Spleen (tissue), 13 donors: ENCODE data around the gene ATP1A4. TPM values are rescaled to one million over a fixed set of nuclear protein-coding genes. Genes with fewer than 3 reads are reported as not detected.

Experiments used
- DNase-seq: peaks from one replicate; pipeline ENCODE4 v3.0.0-alpha.2; 2020
- H3K27ac ChIP-seq, 8 donors: fragments of 200-600 bp; sonication (generic) in 7 of 8; 1 replicate in 4 of 8; 2 replicates in 4 of 8; pipeline versions ENCODE4 v1.5.0 to v1.8.0; 2016 to 2021; ENCODE audit warnings: inconsistent platforms in 4 of 8, mild to moderate bottlenecking in 4 of 8, moderate library complexity in 1 of 8
- H3K27me3 ChIP-seq, 7 donors: fragments of 200-600 bp; sonication (generic) in 6 of 7; replicated peaks in 1 of 7; 1 replicate in 4 of 7; 2 replicates in 3 of 7; pipeline versions ENCODE4 v1.5.0 to v1.8.0; 2016 to 2021; ENCODE audit warnings: inconsistent platforms in 3 of 7, mild to moderate bottlenecking in 1 of 7
- H3K36me3 ChIP-seq, 6 donors: fragments of 200-600 bp; sonication (generic) in 5 of 6; 1 replicate in 4 of 6; 2 replicates in 2 of 6; pipeline versions ENCODE4 v1.5.0 to v1.8.0; 2016 to 2021; ENCODE audit warnings: inconsistent platforms in 2 of 6
- H3K4me1 ChIP-seq, 6 donors: fragments of 200-600 bp; sonication (generic) in 5 of 6; 1 replicate in 3 of 6; 2 replicates in 3 of 6; pipeline versions ENCODE4 v1.5.0 to v1.8.0; 2016 to 2021; ENCODE audit warnings: inconsistent platforms in 3 of 6
- H3K4me3 ChIP-seq, 8 donors: fragments of 200-600 bp; sonication (generic) in 7 of 8; 1 replicate in 4 of 8; 2 replicates in 4 of 8; pipeline versions ENCODE4 v1.5.0 to v1.8.0; 2016 to 2021; ENCODE audit warnings: inconsistent platforms in 4 of 8, mild to moderate bottlenecking in 4 of 8, moderate library complexity in 2 of 8
- H3K9me3 ChIP-seq, 8 donors: fragments of 200-600 bp; sonication (generic) in 7 of 8; 1 replicate in 4 of 8; 2 replicates in 4 of 8; pipeline versions ENCODE4 v1.5.0 to v1.8.0; 2016 to 2021; ENCODE audit warnings: inconsistent platforms in 4 of 8
- CTCF ChIP-seq, 11 experiments: fragments of 200-600 bp in 7 of 11; fragments of 450-650 bp in 4 of 11; sonication (generic) in 4 of 11; IDR thresholded peaks in 8 of 11; conservative IDR thresholded peaks in 3 of 11; 1 replicate in 7 of 11; 2 replicates in 4 of 11; pipeline versions ENCODE4 v1.4.0 to v1.8.0; 2016 to 2021; ENCODE audit warnings: antibody characterized with exemption in 11 of 11, inconsistent platforms in 4 of 11, mild to moderate bottlenecking in 1 of 11
- POLR2A ChIP-seq, 3 donors: fragments of 450-650 bp; IDR thresholded peaks; one replicate each; pipeline ENCODE4 v1.5.1; 2017; ENCODE audit warnings: antibody characterized with exemption in 3 of 3, mild to moderate bottlenecking in 1 of 3
- POLR2AphosphoS5 ChIP-seq, 3 donors: sonication (generic); formaldehyde crosslinking; IDR thresholded peaks; one replicate each; pipeline ENCODE4 v1.5.1; 2017; ENCODE audit warnings: antibody characterized with exemption in 3 of 3
- whole genome bisulfite sequencing, 5 donors: extraction: QIAGEN DNeasy Blood & Tissue Kit in 3 of 5; methylation state at CpG; one replicate each; pipeline versions ENCODE4 v1.1.5 to v1.1.7; 2013 to 2018; 5-methylcytosine and 5-hydroxymethylcytosine counted together
- intact Hi-C: fragments of 100-400 bp; cut with DNase I; formaldehyde crosslinking; loops from one replicate; pipeline ENCODE4 v1.15.0; 2023; ENCODE audit warnings: low total_unique reads
- long read RNA-seq, 2 donors: transcript quantifications; one replicate each; lab custom pipeline, GENCODE V29; 2026
- polyA plus RNA-seq, 3 donors: library from polyadenylated mRNA; stranded (reverse); fragments of 200-250 nt; gene quantifications; one replicate each; pipeline ENCODE4 v1.2.1, GENCODE V29; 2013
- total RNA-seq, 7 donors: library from RNA; depleted of rRNA in 3 of 7; stranded (reverse); fragments of >200 nt in 3 of 7; fragmentation: NEBNext Ultra II Directional in 4 of 7; extraction: Animal tissue kit (Norgen Biotek cat#: 25700) in 4 of 7; gene quantifications; one replicate each; pipeline versions ENCODE4 v1.1.0 to v1.2.1, GENCODE V29; 2016 to 2021
- donor health status: healthy with polysubstance abuse.
- donor health status: DM: no; HTN: no; CAD: no; lungs with moderate emphysema.
- donor health status: DM: no; HTN: no; CAD: no.
- donor health status: Bipolar disorder and iron deficiency.
- donor health status: healthy.
- donor health status: DM: no; HTN: no; CAD: no.
- donor health status: DM: yes; HTN: yes; CAD: no.

Gene ATP1A4
- total RNA-seq, result 1 to 10 TPM in 2 of 7 donors, under 1 TPM in 3, not detected in 2; 0.70 to 2.9 (median 0.97) TPM
- 1 to 10 TPM in 1 of 3 donors, under 1 TPM in 2; 0.85 to 2.3 (median 0.93) TPM for polyA plus RNA-seq
- long read RNA-seq, donor 1, result 0 reads
- long read RNA-seq, donor 2, result 0 reads

DNA sequence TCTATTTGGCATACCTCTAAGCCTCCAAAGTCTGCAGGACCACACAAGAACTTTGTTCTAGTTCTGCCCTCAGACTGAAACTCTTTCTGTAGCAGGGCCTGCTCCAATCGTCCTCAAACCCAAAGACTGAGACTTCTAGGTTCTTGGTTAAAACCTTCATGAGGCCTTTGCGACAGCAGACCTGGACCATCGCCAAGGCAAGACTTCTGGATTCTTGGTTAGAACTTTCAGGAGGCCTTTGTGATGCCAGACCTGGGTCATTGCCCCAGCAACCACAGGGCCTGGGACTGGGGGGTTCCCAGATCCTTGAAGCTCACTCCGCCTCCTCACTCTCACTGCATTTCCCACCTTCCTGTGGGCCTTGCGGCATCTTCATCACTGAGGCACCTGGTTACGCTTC lies at the start of gene ATP1A4:
ATP1A4 (plus strand) TSS at position 301 of the 400 bp plus-strand sequence. CDS start 438 bp downstream, outside the sequence.
- TF ChIP-seq POLR2AphosphoS5 (IDR thresholded peaks at IDR 0.05) (no peak), CTCF (IDR thresholded peaks at IDR 0.05 in 8 of 11, conservative IDR thresholded peaks at IDR 0.05 in 3 of 11) (no peak), POLR2A (IDR thresholded peaks at IDR 0.05) (no peak)
- Histone ChIP-seq H3K4me1 (peaks cover 0 to 4% (median 0%) of the 10 kb centered on the region in 6 donors), H3K9me3 (no peaks in the 10 kb centered on the region), H3K27ac (no peak within 1 kb of the TSS), H3K4me3 (no peak within 1 kb of the TSS), H3K36me3 (no peaks in the 10 kb centered on the region), H3K27me3 (no peaks in the 10 kb centered on the region)
- intact Hi-C loops, result no loop called here
- no peak for DNase-seq
- 88 to 96% (median 90%) methylated on average over 6 of the region's 6 CpGs for WGBS, 5 donors

- intact Hi-C loops, result loop anchor here (5.0 to 10.0 kb wide), 3 partner anchors 83 to 185 kb away; partner anchors contain the start of gene PEX19
- Histone ChIP-seq H3K4me3 (no peak overlapping the region), H3K4me1 (peaks cover 16 to 74% (median 45%) of the 10 kb centered on the region in 6 donors), H3K27me3 (no peaks in the 10 kb centered on the region), H3K36me3 (no peaks in the 10 kb centered on the region), H3K9me3 (no peaks in the 10 kb centered on the region), H3K27ac (peak overlapping the region in 5 of 8 donors; percentile 33 to 93 (median 51))
- DNase-seq, result peak; percentile 8
- 83 to 88% (median 86%) methylated on average over 9 of the region's 9 CpGs for WGBS, 5 donors
- no peak for TF ChIP-seq CTCF (IDR thresholded peaks at IDR 0.05 in 8 of 11, conservative IDR thresholded peaks at IDR 0.05 in 3 of 11)
- no peak for TF ChIP-seq POLR2A (IDR thresholded peaks at IDR 0.05)
- TF ChIP-seq POLR2AphosphoS5 (IDR thresholded peaks at IDR 0.05), result no peak
These were observed 49.5 kb upstream of the ATP1A4 start for GRCh38 chr1:160101717-160102522.

- peaks cover 6 to 59% (median 32%) of the 10 kb centered on the region in 6 donors for H3K4me1 ChIP-seq
- H3K9me3 ChIP-seq, result no peaks in the 10 kb centered on the region
- WGBS, 5 donors, result 75 to 87% (median 77%) methylated on average over 6 of the region's 6 CpGs
- H3K4me3 ChIP-seq, result no peak overlapping the region
- intact Hi-C loops, result loop anchor here (5.0 to 10.0 kb wide), 3 partner anchors 81 to 183 kb away; partner anchors contain the start of gene PEX19
- peak; percentile 56 for DNase-seq
- peak overlapping the region in 3 of 8 donors; percentile 31 to 47 (median 36) for H3K27ac ChIP-seq
- no peaks in the 10 kb centered on the region for H3K36me3 ChIP-seq
- no peaks in the 10 kb centered on the region for H3K27me3 ChIP-seq
- TF ChIP-seq POLR2AphosphoS5 (IDR thresholded peaks at IDR 0.05), result no peak
- no peak for TF ChIP-seq POLR2A (IDR thresholded peaks at IDR 0.05)
- no peak for TF ChIP-seq CTCF (IDR thresholded peaks at IDR 0.05 in 8 of 11, conservative IDR thresholded peaks at IDR 0.05 in 3 of 11)
These were observed 47.6 kb upstream of the ATP1A4 start for GRCh38 chr1:160103658-160104408.
